GM12878 (cell line): Measurements from ENCODE around the gene DENND2C. TPM values are rescaled to one million over a fixed set of nuclear protein-coding genes. Genes with fewer than 3 reads are reported as not detected.

Experiments used
- ATAC-seq: fragments of 200-7000 bp; cut with Tn5 transposase; 3 replicates; pipeline ENCODE4 v1.9.1; 2020; ENCODE audit warnings: mild to moderate bottlenecking, moderate library complexity
- BruUV-seq: library from RNA; stranded (reverse); fragments of 400-500 nt; replicated peaks from 2 replicates; lab custom pipeline; 2021; lab: Mats Ljungman, UMichigan
- CTCF ChIA-PET: fragments of 300-600 bp; sonication (Branson Sonifier 250); formaldehyde crosslinking; extraction: SDS; loops from one replicate; lab custom pipeline; 2021; ENCODE audit warnings: inconsistent platforms; lab: Yijun Ruan, JAX
- POLR2A ChIA-PET: fragments of 350-600 bp; formaldehyde crosslinking; extraction: SDS; loops from one replicate; lab custom pipeline; 2021; ENCODE audit warnings: inconsistent platforms; lab: Charles Lee
- RAD21 ChIA-PET: fragments of 300-600 bp; sonication (Branson Sonifier 250); formaldehyde crosslinking; loops from one replicate; lab custom pipeline; 2023; ENCODE audit warnings: antibody characterized with exemption; ENCODE audit not compliant: unreplicated experiment; lab: Charles Lee
- SMC1A ChIA-PET: fragments of 300-600 bp; sonication (Branson Sonifier 250); formaldehyde crosslinking; loops from one replicate; lab custom pipeline; 2023; ENCODE audit not compliant: unreplicated experiment, uncharacterized antibody; lab: Charles Lee
- DNase-seq: peaks from one replicate; pipeline ENCODE4 v3.0.0-alpha.2; 2011; ENCODE audit warnings: low read depth, low spot score
- FAIRE-seq: peaks from 3 replicates; lab custom pipeline; 2011; peaks lifted over from hg19 to GRCh38; lab: Jason Lieb, UNC
- H2AFZ ChIP-seq: 2 replicates; pipeline ENCODE4 v1.6.0; 2011; ENCODE audit warnings: low read depth, low read length, control low read depth; ENCODE audit not compliant: control insufficient read depth
- H3K27ac ChIP-seq: 2 replicates; pipeline ENCODE4 v1.5.1; 2011; ENCODE audit warnings: control low read depth; ENCODE audit not compliant: control insufficient read depth, insufficient read depth
- H3K27me3 ChIP-seq, 2 experiments: replicated peaks in 1 of 2; 2 replicates each; pipeline versions ENCODE4 v1.6.0 to v1.6.1; 2011; ENCODE audit warnings: low read length in 1 of 2; ENCODE audit not compliant: control insufficient read depth in 2 of 2, insufficient read depth in 2 of 2
- H3K36me3 ChIP-seq, 2 experiments: 2 replicates each; pipeline ENCODE4 v1.5.1; 2011; ENCODE audit warnings: low read length in 1 of 2; ENCODE audit not compliant: control insufficient read depth in 2 of 2, insufficient read depth in 2 of 2
- H3K4me1 ChIP-seq: 2 replicates; pipeline ENCODE4 v1.6.1; 2011; ENCODE audit warnings: mild to moderate bottlenecking, low read length, moderate library complexity, mixed read lengths; ENCODE audit not compliant: control insufficient read depth, insufficient read depth
- H3K4me2 ChIP-seq: 2 replicates; pipeline ENCODE4 v1.6.0; 2011; ENCODE audit warnings: control low read depth; ENCODE audit not compliant: control insufficient read depth, insufficient read depth
- H3K4me3 ChIP-seq: fragments of 200-600 bp; sonication (generic); 2 replicates; pipeline ENCODE4 v1.5.1; 2016
- H3K79me2 ChIP-seq: 2 replicates; pipeline ENCODE4 v1.6.0; 2011; ENCODE audit warnings: low read length; ENCODE audit not compliant: control insufficient read depth, insufficient read depth
- H3K9ac ChIP-seq: 2 replicates; pipeline ENCODE4 v1.8.0; 2011; ENCODE audit warnings: low read length, control low read depth, mixed read lengths; ENCODE audit not compliant: control insufficient read depth, insufficient read depth
- H3K9me3 ChIP-seq: replicated peaks from 3 replicates; pipeline ENCODE4 v1.5.1; 2011; ENCODE audit warnings: mild to moderate bottlenecking, low read length; ENCODE audit not compliant: control insufficient read depth, insufficient read depth
- H4K20me1 ChIP-seq: 2 replicates; pipeline ENCODE4 v1.6.0; 2011; ENCODE audit not compliant: control insufficient read depth, insufficient read depth
- CREM ChIP-seq: IDR thresholded peaks from 2 replicates; pipeline ENCODE4 v1.6.1; 2014; ENCODE audit warnings: antibody characterized with exemption, low read depth
- CUX1 ChIP-seq: IDR thresholded peaks from 2 replicates; pipeline ENCODE4 v1.6.1; 2012; ENCODE audit warnings: improper control_type of control experiment, low read depth, low read length; ENCODE audit not compliant: insufficient replicate concordance
- FOXK2 ChIP-seq: fragments of 450-650 bp; IDR thresholded peaks from 2 replicates; pipeline ENCODE4 v1.6.1; 2017; ENCODE audit warnings: mild to moderate bottlenecking, moderate library complexity
- HSF1 ChIP-seq: fragments of 150-350 bp; IDR thresholded peaks from 2 replicates; pipeline ENCODE4 v1.6.1; 2014; ENCODE audit warnings: mild to moderate bottlenecking, low read depth, low read length
- IRF5 ChIP-seq: fragments of 450-650 bp; IDR thresholded peaks from 2 replicates; pipeline ENCODE4 v1.6.1; 2017; ENCODE audit warnings: borderline replicate concordance
- MYB ChIP-seq: fragments of 150-350 bp; IDR thresholded peaks from 2 replicates; pipeline ENCODE4 v1.6.1; 2014; ENCODE audit warnings: mild to moderate bottlenecking, low read depth, low read length, borderline replicate concordance
- PBX3 ChIP-seq: IDR thresholded peaks from 2 replicates; pipeline ENCODE4 v1.6.1; 2011; ENCODE audit warnings: mild to moderate bottlenecking, low read depth, low read length, moderate library complexity; ENCODE audit not compliant: insufficient replicate concordance
- SMARCA5 ChIP-seq: fragments of 450-650 bp; IDR thresholded peaks from 2 replicates; pipeline ENCODE4 v1.6.1; 2017; ENCODE audit warnings: mild to moderate bottlenecking
- SREBF1 ChIP-seq: IDR thresholded peaks from 2 replicates; pipeline ENCODE4 v1.6.1; 2012; ENCODE audit warnings: mild to moderate bottlenecking, low read length
- SREBF2 ChIP-seq: IDR thresholded peaks from 2 replicates; pipeline ENCODE4 v1.6.1; 2012; ENCODE audit warnings: mild to moderate bottlenecking, low read length
- TCF12 ChIP-seq: IDR thresholded peaks from 2 replicates; pipeline ENCODE4 v1.6.1; 2011; ENCODE audit warnings: low read depth, mild to moderate bottlenecking, low read length
- YY1 ChIP-seq: IDR thresholded peaks from 2 replicates; pipeline ENCODE4 v1.6.1; 2011; ENCODE audit warnings: low read depth, mild to moderate bottlenecking, low read length
- WGBS: methylation state at CpG from one replicate; pipeline ENCODE4 v1.1.6; 2016; ENCODE audit warnings: low lambda C conversion rate; ENCODE audit not compliant: insufficient replicate concordance, insufficient coverage; ENCODE audit errors: missing lambda C conversion rate; 5-methylcytosine and 5-hydroxymethylcytosine counted together
- in situ Hi-C: fragments of 300-500 bp; cut with MboI; formaldehyde crosslinking; loops from 9 replicates; pipeline ENCODE4 v1.14.3; 2018; ENCODE audit warnings: mixed read lengths
- intact Hi-C: fragments of 100-400 bp; cut with micrococcal nuclease; formaldehyde crosslinking; loops from one replicate; pipeline ENCODE4 v1.14.2; 2022; ENCODE audit not compliant: unreplicated experiment
- polyA plus RNA-seq, 11 experiments: library from polyadenylated mRNA; depleted of rRNA in 4 of 11; unstranded in 6 of 11; stranded (reverse) in 5 of 11; fragments of >200 nt; fragmentation: Nextera tagmentation in 4 of 11; fragmentation: Illumina TruSeq in 1 of 11; extraction: Ambion mirVana in 4 of 11; extraction: Trizol in 1 of 11; gene quantifications; 1 replicate in 1 of 11; 2 replicates in 10 of 11; pipeline versions ENCODE4 v1.2.1 to v1.2.3, GENCODE V29; 2011 to 2016; ENCODE audit warnings: inconsistent platforms in 2 of 11, missing spikeins in 2 of 11, low read depth in 1 of 11
- total RNA-seq, 4 experiments: library from RNA; depleted of rRNA in 3 of 4; stranded (reverse); fragments of >200 nt in 3 of 4; fragmentation: Illumina TruSeq in 1 of 4; extraction: Trizol in 1 of 4; gene quantifications; 2 replicates each; pipeline versions ENCODE4 v1.2.1 to v1.2.3, GENCODE V29; 2013 to 2021

The DENND2C gene
- total and polyA plus RNA-seq, 10 of the 15 experiments (the other 5 are each of a cell fraction or from before 2014, with no cell fraction given), result 0.01 to 0.10 (median 0.06) TPM; not detected in 3

GRCh38 chr1:114581335-114582287 is 88.2 kb downstream of the DENND2C start, which contains the start of gene BCAS2 (continued):
- TF ChIP-seq MYB, result no peak
- TF ChIP-seq SREBF1, result no peak
- TF ChIP-seq CREM, result peak; percentile 98
- TF ChIP-seq PBX3, result no peak

GRCh38 chr1:114574365-114574764 is 95.5 kb downstream of the DENND2C start:
- POLR2A ChIA-PET, result interaction anchor here (0.6 kb wide), 1 partner anchor 137 kb away, joined by 3 read pairs; no protein-coding TSS in a partner anchor
- intact Hi-C loops, result no loop called here
- no peak for DNase-seq
- H3K79me2 ChIP-seq, result no peaks in the 10 kb centered on the region
- in situ Hi-C loops, result no loop called here
- CTCF ChIA-PET, result no interaction called here
- no peaks in the 10 kb centered on the region for H4K20me1 ChIP-seq
- SMC1A ChIA-PET, result interaction anchor here (1.2 kb wide), 1 partner anchor 227 kb away, joined by 4 read pairs; no protein-coding TSS in a partner anchor
- WGBS, result 97% methylated on average over 2 of the region's 2 CpGs
- H3K36me3 ChIP-seq, result peaks cover 0 to 11% of the 10 kb centered on the region in 2 experiments; a peak in 3 of 4 replicates
- no peak overlapping the region for H3K9ac ChIP-seq
- no peaks in the 10 kb centered on the region for H3K4me1 ChIP-seq
- no peaks in the 10 kb centered on the region for H3K27me3 ChIP-seq
- ATAC-seq, result no peak
- no peak for FAIRE-seq
- no peak overlapping the region for H3K4me2 ChIP-seq
- RAD21 ChIA-PET, result no interaction called here
- H2AFZ ChIP-seq, result no peak overlapping the region
- no peak overlapping the region for H3K4me3 ChIP-seq
- H3K9me3 ChIP-seq, result no peaks in the 10 kb centered on the region
- BruUV-seq, result no TSS peak
- no peak overlapping the region for H3K27ac ChIP-seq
- TF ChIP-seq CREM (no peak), HSF1 (no peak), IRF5 (no peak), FOXK2 (no peak), YY1 (no peak), CUX1 (no peak), SREBF2 (no peak), SMARCA5 (no peak), TCF12 (no peak)
